Neural cell (in vitro differentiated cells): Measurements from ENCODE around the gene TRIM37. TPM values are rescaled to one million over a fixed set of nuclear protein-coding genes. Genes with fewer than 3 reads are reported as not detected.

Experiments used
- H2AFZ ChIP-seq: fragments of 200-600, 300-800 bp; sonication (generic), shearing (Covaris generic); 2 replicates; pipeline ENCODE4 v1.6.0; 2014; ENCODE audit warnings: low read depth, mild to moderate bottlenecking, antibody characterized with exemption, low read length, moderate library complexity
- H3F3A ChIP-seq: fragments of 200-600 bp; shearing (Covaris generic); 2 replicates; pipeline ENCODE4 v1.6.1; 2016; ENCODE audit warnings: mild to moderate bottlenecking, moderate library complexity, mixed read lengths, antibody characterized with exemption, low read length; ENCODE audit not compliant: insufficient read depth, poor library complexity, severe bottlenecking
- H3K27ac ChIP-seq: fragments of 200-600, 300-800 bp; sonication (generic), shearing (Covaris generic); 2 replicates; pipeline ENCODE4 v1.5.1; 2014; ENCODE audit warnings: mild to moderate bottlenecking, low read length, moderate library complexity
- H3K27me3 ChIP-seq: fragments of 300-800, 200-600 bp; sonication (generic), shearing (Covaris generic); 2 replicates; pipeline ENCODE4 v1.6.0; 2014; ENCODE audit warnings: mild to moderate bottlenecking, low read depth, low read length, moderate library complexity; ENCODE audit not compliant: insufficient read depth
- H3K36me3 ChIP-seq: fragments of 300-800, 200-600 bp; sonication (generic), shearing (Covaris generic); 2 replicates; pipeline ENCODE4 v1.5.1; 2014; ENCODE audit warnings: mild to moderate bottlenecking, antibody characterized with exemption, low read length, moderate library complexity; ENCODE audit not compliant: insufficient read depth
- H3K4me2 ChIP-seq: fragments of 300-800, 200-600 bp; sonication (generic), shearing (Covaris generic); 2 replicates; pipeline ENCODE4 v1.6.0; 2014; ENCODE audit warnings: mild to moderate bottlenecking, low read length
- H3K4me3 ChIP-seq: fragments of 300-800, 200-600 bp; sonication (generic), shearing (Covaris generic); 2 replicates; pipeline ENCODE4 v1.5.1; 2014; ENCODE audit warnings: mild to moderate bottlenecking, low read length, moderate library complexity
- H3K79me2 ChIP-seq: fragments of 200-600 bp; shearing (Covaris generic); replicated peaks from 2 replicates; pipeline ENCODE4 v1.6.0; 2014; ENCODE audit warnings: mild to moderate bottlenecking, low read length, moderate library complexity; ENCODE audit not compliant: insufficient read depth
- H3K9ac ChIP-seq: fragments of 300-800, 200-600 bp; sonication (generic), shearing (Covaris generic); 2 replicates; pipeline ENCODE4 v1.6.1; 2016; ENCODE audit warnings: mild to moderate bottlenecking, low read length, mixed read lengths
- H3K9me2 ChIP-seq: fragments of 200-600 bp; shearing (Covaris generic); 2 replicates; pipeline ENCODE4 v1.6.1; 2016; ENCODE audit warnings: mild to moderate bottlenecking, low read length, mixed read lengths; ENCODE audit not compliant: insufficient read depth
- H3K9me3 ChIP-seq: fragments of 200-600, 300-800 bp; sonication (generic), shearing (Covaris generic); 2 replicates; pipeline ENCODE4 v1.6.1; 2016; ENCODE audit warnings: mild to moderate bottlenecking, mixed run types, low read length, moderate library complexity, mixed read lengths
- H4K20me1 ChIP-seq: fragments of 200-600 bp; shearing (Covaris generic); 2 replicates; pipeline ENCODE4 v1.6.1; 2016; ENCODE audit warnings: mild to moderate bottlenecking, mixed run types; ENCODE audit not compliant: insufficient read depth
- EP300 ChIP-seq: fragments of 450-650 bp; conservative IDR thresholded peaks from 2 replicates; pipeline ENCODE4 v1.6.1; 2014; ENCODE audit warnings: antibody characterized with exemption, mild to moderate bottlenecking, moderate library complexity; ENCODE audit not compliant: poor library complexity, severe bottlenecking
- EZH2 ChIP-seq: fragments of 200-600, 300-800 bp; shearing (Covaris generic), sonication (generic); IDR thresholded peaks from 2 replicates; pipeline ENCODE4 v1.6.1; 2014; ENCODE audit warnings: antibody characterized with exemption, low read length, borderline replicate concordance, mild to moderate bottlenecking; ENCODE audit not compliant: insufficient read depth, poor library complexity, severe bottlenecking
- MXI1 ChIP-seq: fragments of 450-650 bp; conservative IDR thresholded peaks from 2 replicates; pipeline ENCODE4 v1.6.1; 2014; ENCODE audit warnings: antibody characterized with exemption, mild to moderate bottlenecking; ENCODE audit not compliant: poor library complexity, severe bottlenecking
- POLR2AphosphoS5 ChIP-seq: IDR thresholded peaks from 2 replicates; pipeline ENCODE4 v1.6.1; 2012
- RAD21 ChIP-seq: fragments of 450-650 bp; conservative IDR thresholded peaks from 2 replicates; pipeline ENCODE4 v1.6.1; 2014; ENCODE audit warnings: antibody characterized with exemption, mild to moderate bottlenecking, moderate library complexity
- SMC3 ChIP-seq: fragments of 450-650 bp; conservative IDR thresholded peaks from 2 replicates; pipeline ENCODE4 v1.6.1; 2014; ENCODE audit warnings: antibody characterized with exemption, mild to moderate bottlenecking, moderate library complexity; ENCODE audit not compliant: poor library complexity
- TAF1 ChIP-seq: IDR thresholded peaks from 2 replicates; pipeline ENCODE4 v1.6.1; 2012; ENCODE audit warnings: low read depth
- polyA plus RNA-seq: library from polyadenylated mRNA; depleted of rRNA; stranded (reverse); fragments of >200 nt; gene quantifications from 2 replicates; pipeline ENCODE4 v1.2.3, GENCODE V29; 2014
- TF ChIP-seq, protein P1 (sequence below): fragments of 450-650 bp; IDR thresholded peaks from 2 replicates; pipeline ENCODE4 v1.5.1; 2014; ENCODE audit warnings: antibody characterized with exemption, mild to moderate bottlenecking, moderate library complexity; ENCODE audit not compliant: poor library complexity, severe bottlenecking
- TF ChIP-seq, protein P2 (sequence below): IDR thresholded peaks from 2 replicates; pipeline ENCODE4 v1.6.1; 2012; ENCODE audit warnings: borderline replicate concordance

TRIM37 gene
- polyA plus RNA-seq, 1 donor from 2014 or later = 65.2 TPM

GRCh38 chr17:59000022-59000421 lies 106.7 kb downstream of the TRIM37 start:
- Histone ChIP-seq H3K27ac (no peak overlapping the region), H3K79me2 (no peaks in the 10 kb centered on the region)
- no peak for TF ChIP-seq SMC3
- TF ChIP-seq TAF1 = no peak
- TF ChIP-seq, protein P1, sequence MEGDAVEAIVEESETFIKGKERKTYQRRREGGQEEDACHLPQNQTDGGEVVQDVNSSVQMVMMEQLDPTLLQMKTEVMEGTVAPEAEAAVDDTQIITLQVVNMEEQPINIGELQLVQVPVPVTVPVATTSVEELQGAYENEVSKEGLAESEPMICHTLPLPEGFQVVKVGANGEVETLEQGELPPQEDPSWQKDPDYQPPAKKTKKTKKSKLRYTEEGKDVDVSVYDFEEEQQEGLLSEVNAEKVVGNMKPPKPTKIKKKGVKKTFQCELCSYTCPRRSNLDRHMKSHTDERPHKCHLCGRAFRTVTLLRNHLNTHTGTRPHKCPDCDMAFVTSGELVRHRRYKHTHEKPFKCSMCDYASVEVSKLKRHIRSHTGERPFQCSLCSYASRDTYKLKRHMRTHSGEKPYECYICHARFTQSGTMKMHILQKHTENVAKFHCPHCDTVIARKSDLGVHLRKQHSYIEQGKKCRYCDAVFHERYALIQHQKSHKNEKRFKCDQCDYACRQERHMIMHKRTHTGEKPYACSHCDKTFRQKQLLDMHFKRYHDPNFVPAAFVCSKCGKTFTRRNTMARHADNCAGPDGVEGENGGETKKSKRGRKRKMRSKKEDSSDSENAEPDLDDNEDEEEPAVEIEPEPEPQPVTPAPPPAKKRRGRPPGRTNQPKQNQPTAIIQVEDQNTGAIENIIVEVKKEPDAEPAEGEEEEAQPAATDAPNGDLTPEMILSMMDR = no peak
- no peak for TF ChIP-seq RAD21
- no peak for TF ChIP-seq POLR2AphosphoS5
- TF ChIP-seq, protein P2, sequence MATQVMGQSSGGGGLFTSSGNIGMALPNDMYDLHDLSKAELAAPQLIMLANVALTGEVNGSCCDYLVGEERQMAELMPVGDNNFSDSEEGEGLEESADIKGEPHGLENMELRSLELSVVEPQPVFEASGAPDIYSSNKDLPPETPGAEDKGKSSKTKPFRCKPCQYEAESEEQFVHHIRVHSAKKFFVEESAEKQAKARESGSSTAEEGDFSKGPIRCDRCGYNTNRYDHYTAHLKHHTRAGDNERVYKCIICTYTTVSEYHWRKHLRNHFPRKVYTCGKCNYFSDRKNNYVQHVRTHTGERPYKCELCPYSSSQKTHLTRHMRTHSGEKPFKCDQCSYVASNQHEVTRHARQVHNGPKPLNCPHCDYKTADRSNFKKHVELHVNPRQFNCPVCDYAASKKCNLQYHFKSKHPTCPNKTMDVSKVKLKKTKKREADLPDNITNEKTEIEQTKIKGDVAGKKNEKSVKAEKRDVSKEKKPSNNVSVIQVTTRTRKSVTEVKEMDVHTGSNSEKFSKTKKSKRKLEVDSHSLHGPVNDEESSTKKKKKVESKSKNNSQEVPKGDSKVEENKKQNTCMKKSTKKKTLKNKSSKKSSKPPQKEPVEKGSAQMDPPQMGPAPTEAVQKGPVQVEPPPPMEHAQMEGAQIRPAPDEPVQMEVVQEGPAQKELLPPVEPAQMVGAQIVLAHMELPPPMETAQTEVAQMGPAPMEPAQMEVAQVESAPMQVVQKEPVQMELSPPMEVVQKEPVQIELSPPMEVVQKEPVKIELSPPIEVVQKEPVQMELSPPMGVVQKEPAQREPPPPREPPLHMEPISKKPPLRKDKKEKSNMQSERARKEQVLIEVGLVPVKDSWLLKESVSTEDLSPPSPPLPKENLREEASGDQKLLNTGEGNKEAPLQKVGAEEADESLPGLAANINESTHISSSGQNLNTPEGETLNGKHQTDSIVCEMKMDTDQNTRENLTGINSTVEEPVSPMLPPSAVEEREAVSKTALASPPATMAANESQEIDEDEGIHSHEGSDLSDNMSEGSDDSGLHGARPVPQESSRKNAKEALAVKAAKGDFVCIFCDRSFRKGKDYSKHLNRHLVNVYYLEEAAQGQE = no peak

DNA sequence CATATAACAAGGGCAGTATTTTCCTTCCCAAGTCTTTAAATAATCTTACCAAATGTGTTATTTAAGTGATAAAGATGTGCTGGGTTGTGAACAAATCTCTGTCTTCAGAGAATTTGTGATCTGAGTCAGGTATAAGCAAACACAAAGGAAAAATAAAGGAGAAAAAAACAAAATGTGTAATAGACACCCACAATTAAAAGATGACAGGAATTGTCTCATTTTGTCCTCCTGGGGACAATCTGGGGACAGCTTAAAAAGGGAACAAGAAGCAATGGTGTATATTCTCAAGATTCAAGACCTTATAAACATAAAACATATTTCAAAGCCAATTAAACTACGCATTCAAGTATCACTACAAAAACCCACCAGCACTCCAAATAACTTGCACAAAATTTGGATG lies 107.2 kb downstream of the TRIM37 start:
- H3K27ac ChIP-seq = no peak overlapping the region
- peaks cover 11% of the 10 kb centered on the region for H3K36me3 ChIP-seq
- no peaks in the 10 kb centered on the region for H3K9me2 ChIP-seq
- no peaks in the 10 kb centered on the region for H3K9me3 ChIP-seq
- no peak overlapping the region for H3K9ac ChIP-seq
- no peaks in the 10 kb centered on the region for H4K20me1 ChIP-seq
- no peaks in the 10 kb centered on the region for H3K79me2 ChIP-seq
- no peak overlapping the region for H3K4me2 ChIP-seq
- no peak overlapping the region for H2AFZ ChIP-seq
- H3K27me3 ChIP-seq = no peaks in the 10 kb centered on the region
- no peak overlapping the region for H3K4me3 ChIP-seq
- TF ChIP-seq EP300 (no peak), TAF1 (no peak), POLR2AphosphoS5 (no peak), EZH2 (no peak), RAD21 (no peak), SMC3 (no peak), MXI1 (no peak)
- TF ChIP-seq, protein P2 = no peak
- TF ChIP-seq, protein P1 = no peak
- H3F3A ChIP-seq = no peaks in the 10 kb centered on the region

More at GRCh38 chr17:59000022-59000421, 106.7 kb downstream of the TRIM37 start:
- Histone ChIP-seq H4K20me1 (no peaks in the 10 kb centered on the region), H3K27me3 (no peaks in the 10 kb centered on the region), H2AFZ (no peak overlapping the region), H3K4me2 (no peak overlapping the region), H3K4me3 (no peak overlapping the region), H3K9ac (no peak overlapping the region), H3K9me3 (no peaks in the 10 kb centered on the region), H3F3A (no peaks in the 10 kb centered on the region), H3K36me3 (peaks cover 11% of the 10 kb centered on the region), H3K9me2 (no peaks in the 10 kb centered on the region)
